ENCODE results near the gene SPNS3. TPM values are rescaled to one million over a fixed set of nuclear protein-coding genes. Genes with fewer than 3 reads are reported as not detected.

SPNS3 gene
- polyA plus RNA-seq, 1 donor from 2014 or later = not detected

- H3K9me3 ChIP-seq (ENCODE audit: low read length) = no peaks in the 10 kb centered on the region
- H2AFZ ChIP-seq (ENCODE audit: low read depth, low read length) = no peak overlapping the region
- H3K36me3 ChIP-seq (ENCODE audit: insufficient read depth, low read length) = no peaks in the 10 kb centered on the region
- H3K9ac ChIP-seq (ENCODE audit: low read length) = no peak overlapping the region
- H3F3A ChIP-seq (ENCODE audit: insufficient read depth, low read length, poor library complexity, severe bottlenecking) = peaks cover 4% of the 10 kb centered on the region
- no peaks in the 10 kb centered on the region for H4K20me1 ChIP-seq (ENCODE audit: insufficient read depth)
- no peaks in the 10 kb centered on the region for H3K9me2 ChIP-seq (ENCODE audit: insufficient read depth, low read length)
- H3K27me3 ChIP-seq (ENCODE audit: insufficient read depth, low read depth, low read length) = peaks cover 11% of the 10 kb centered on the region
- H3K4me2 ChIP-seq (ENCODE audit: low read length) = no peak overlapping the region
- peak overlapping the region; percentile 97 for H3K4me3 ChIP-seq (ENCODE audit: low read length)
- H3K27ac ChIP-seq (ENCODE audit: low read length) = no peak overlapping the region
- peaks cover 11% of the 10 kb centered on the region for H3K79me2 ChIP-seq (replicated peaks; ENCODE audit: insufficient read depth, low read length)
- TF ChIP-seq CTCF (IDR thresholded peaks at IDR 0.05; ENCODE audit: poor library complexity, severe bottlenecking) = no peak
- TF ChIP-seq RAD21 (conservative IDR thresholded peaks at IDR 0.05) = no peak
- TF ChIP-seq REST (IDR thresholded peaks at IDR 0.05; ENCODE audit: borderline replicate concordance) = no peak
- TF ChIP-seq EZH2 (IDR thresholded peaks at IDR 0.05; ENCODE audit: borderline replicate concordance, insufficient read depth, low read length, poor library complexity, severe bottlenecking) = no peak
- no peak for TF ChIP-seq MXI1 (conservative IDR thresholded peaks at IDR 0.05; ENCODE audit: poor library complexity, severe bottlenecking)
- TF ChIP-seq TAF1 (IDR thresholded peaks at IDR 0.05; ENCODE audit: low read depth) = no peak
- TF ChIP-seq SMC3 (conservative IDR thresholded peaks at IDR 0.05; ENCODE audit: poor library complexity) = no peak
- TF ChIP-seq POLR2AphosphoS5 (IDR thresholded peaks at IDR 0.05) = no peak
- TF ChIP-seq EP300 (conservative IDR thresholded peaks at IDR 0.05; ENCODE audit: poor library complexity, severe bottlenecking) = no peak
These were observed 67.7 kb downstream of the SPNS3 start for GRCh38 chr17:4501295-4501949.

GRCh38 chr17:4502466-4503154, 68.9 kb downstream of the SPNS3 start:
- Histone ChIP-seq H3K27ac (ENCODE audit: low read length) (no peak overlapping the region), H3K9ac (ENCODE audit: low read length) (no peak overlapping the region), H3K36me3 (ENCODE audit: insufficient read depth, low read length) (no peaks in the 10 kb centered on the region), H3F3A (ENCODE audit: insufficient read depth, low read length, poor library complexity, severe bottlenecking) (peaks cover 4% of the 10 kb centered on the region), H2AFZ (ENCODE audit: low read depth, low read length) (no peak overlapping the region), H3K9me3 (ENCODE audit: low read length) (no peaks in the 10 kb centered on the region), H3K4me2 (ENCODE audit: low read length) (no peak overlapping the region), H3K27me3 (ENCODE audit: insufficient read depth, low read depth, low read length) (peaks cover 10% of the 10 kb centered on the region), H3K79me2 (replicated peaks; ENCODE audit: insufficient read depth, low read length) (peaks cover 11% of the 10 kb centered on the region), H3K4me3 (ENCODE audit: low read length) (no peak overlapping the region), H3K9me2 (ENCODE audit: insufficient read depth, low read length) (no peaks in the 10 kb centered on the region), H4K20me1 (ENCODE audit: insufficient read depth) (no peaks in the 10 kb centered on the region)
- TF ChIP-seq RAD21 (conservative IDR thresholded peaks at IDR 0.05) = no peak
- TF ChIP-seq MXI1 (conservative IDR thresholded peaks at IDR 0.05; ENCODE audit: poor library complexity, severe bottlenecking) = no peak
- TF ChIP-seq EZH2 (IDR thresholded peaks at IDR 0.05; ENCODE audit: borderline replicate concordance, insufficient read depth, low read length, poor library complexity, severe bottlenecking) = no peak
- TF ChIP-seq POLR2AphosphoS5 (IDR thresholded peaks at IDR 0.05) = no peak
- no peak for TF ChIP-seq REST (IDR thresholded peaks at IDR 0.05; ENCODE audit: borderline replicate concordance)
- TF ChIP-seq SMC3 (conservative IDR thresholded peaks at IDR 0.05; ENCODE audit: poor library complexity) = no peak
- no peak for TF ChIP-seq EP300 (conservative IDR thresholded peaks at IDR 0.05; ENCODE audit: poor library complexity, severe bottlenecking)
- no peak for TF ChIP-seq CTCF (IDR thresholded peaks at IDR 0.05; ENCODE audit: poor library complexity, severe bottlenecking)
- TF ChIP-seq TAF1 (IDR thresholded peaks at IDR 0.05; ENCODE audit: low read depth) = no peak
